Measurements from ENCODE around the gene ATP2C2.

ATP2C2 gene

GRCh38 chr16:84464116-84464515 lies 95.8 kb downstream of the ATP2C2 start:
- Histone ChIP-seq H3K4me2 (ENCODE audit: insufficient read depth, low read length) (no peak overlapping the region), H3K27me3 (ENCODE audit: insufficient read depth, low read length, poor library complexity) (no peaks in the 10 kb centered on the region), H3K36me3 (ENCODE audit: insufficient read depth, low read length) (no peaks in the 10 kb centered on the region), H3K79me2 (ENCODE audit: insufficient read depth, low read length) (no peaks in the 10 kb centered on the region), H2AFZ (ENCODE audit: low read depth, low read length) (no peak overlapping the region), H3K9me3 (ENCODE audit: insufficient read depth, low read length, severe bottlenecking) (peaks cover 10% of the 10 kb centered on the region), H3K4me3 (ENCODE audit: low read depth in 1 of 2, low read length in 2 of 2) (no peak overlapping the region), H3K27ac (ENCODE audit: low read length) (no peak overlapping the region), H3K4me1 (ENCODE audit: insufficient read depth, low read length) (no peaks in the 10 kb centered on the region), H4K20me1 (ENCODE audit: insufficient read depth, low read length) (no peaks in the 10 kb centered on the region), H3K9ac (ENCODE audit: low read depth, low read length) (no peak overlapping the region)
- ATAC-seq (ENCODE audit: insufficient read depth, low read depth) (no peak), DNase-seq (no peak)
- TF ChIP-seq EZH2 (IDR thresholded peaks at IDR 0.05; ENCODE audit: borderline replicate concordance, low read depth, low read length, severe bottlenecking): no peak

- Histone ChIP-seq H3K27ac (ENCODE audit: low read length) (no peak overlapping the region), H4K20me1 (ENCODE audit: insufficient read depth, low read length) (no peaks in the 10 kb centered on the region), H3K36me3 (ENCODE audit: insufficient read depth, low read length) (no peaks in the 10 kb centered on the region), H3K9me3 (ENCODE audit: insufficient read depth, low read length, severe bottlenecking) (peaks cover 10% of the 10 kb centered on the region), H3K4me1 (ENCODE audit: insufficient read depth, low read length) (no peaks in the 10 kb centered on the region), H3K9ac (ENCODE audit: low read depth, low read length) (no peak overlapping the region), H3K4me2 (ENCODE audit: insufficient read depth, low read length) (no peak overlapping the region), H2AFZ (ENCODE audit: low read depth, low read length) (no peak overlapping the region), H3K4me3 (ENCODE audit: low read depth in 1 of 2, low read length in 2 of 2) (no peak overlapping the region), H3K27me3 (ENCODE audit: insufficient read depth, low read length, poor library complexity) (no peaks in the 10 kb centered on the region), H3K79me2 (ENCODE audit: insufficient read depth, low read length) (no peaks in the 10 kb centered on the region)
- TF ChIP-seq CTCF (IDR thresholded peaks at IDR 0.05; ENCODE audit: borderline replicate concordance, extremely low read depth, low read length, poor library complexity, severe bottlenecking) (no peak), EZH2 (IDR thresholded peaks at IDR 0.05; ENCODE audit: borderline replicate concordance, low read depth, low read length, severe bottlenecking) (no peak)
- DNase-seq (no peak), ATAC-seq (ENCODE audit: insufficient read depth, low read depth) (no peak)
Measured at GRCh38 chr16:84465154-84465553, 96.8 kb downstream of the ATP2C2 start.

- Histone ChIP-seq H3K27ac (ENCODE audit: low read length) (no peak overlapping the region), H3K9me3 (ENCODE audit: insufficient read depth, low read length, severe bottlenecking) (peaks cover 10% of the 10 kb centered on the region), H3K27me3 (ENCODE audit: insufficient read depth, low read length, poor library complexity) (no peaks in the 10 kb centered on the region), H3K79me2 (ENCODE audit: insufficient read depth, low read length) (no peaks in the 10 kb centered on the region), H3K4me2 (ENCODE audit: insufficient read depth, low read length) (no peak overlapping the region), H3K36me3 (ENCODE audit: insufficient read depth, low read length) (no peaks in the 10 kb centered on the region), H3K4me3 (ENCODE audit: low read depth in 1 of 2, low read length in 2 of 2) (no peak overlapping the region), H3K9ac (ENCODE audit: low read depth, low read length) (no peak overlapping the region), H2AFZ (ENCODE audit: low read depth, low read length) (no peak overlapping the region), H3K4me1 (ENCODE audit: insufficient read depth, low read length) (no peaks in the 10 kb centered on the region), H4K20me1 (ENCODE audit: insufficient read depth, low read length) (no peaks in the 10 kb centered on the region)
- no peak for ATAC-seq (ENCODE audit: insufficient read depth, low read depth)
- TF ChIP-seq CTCF (IDR thresholded peaks at IDR 0.05; ENCODE audit: borderline replicate concordance, extremely low read depth, low read length, poor library complexity, severe bottlenecking) (no peak), EZH2 (IDR thresholded peaks at IDR 0.05; ENCODE audit: borderline replicate concordance, low read depth, low read length, severe bottlenecking) (no peak)
- no peak for DNase-seq
Measured at GRCh38 chr16:84466692-84467091, 98.4 kb downstream of the ATP2C2 start.

- Histone ChIP-seq H3K27me3 (ENCODE audit: insufficient read depth, low read length, poor library complexity) (no peaks in the 10 kb centered on the region), H3K9ac (ENCODE audit: low read depth, low read length) (no peak overlapping the region), H3K4me3 (ENCODE audit: low read depth in 1 of 2, low read length in 2 of 2) (no peak overlapping the region), H4K20me1 (ENCODE audit: insufficient read depth, low read length) (no peaks in the 10 kb centered on the region), H3K36me3 (ENCODE audit: insufficient read depth, low read length) (no peaks in the 10 kb centered on the region), H2AFZ (ENCODE audit: low read depth, low read length) (no peak overlapping the region), H3K79me2 (ENCODE audit: insufficient read depth, low read length) (no peaks in the 10 kb centered on the region), H3K27ac (ENCODE audit: low read length) (no peak overlapping the region), H3K4me1 (ENCODE audit: insufficient read depth, low read length) (no peaks in the 10 kb centered on the region), H3K4me2 (ENCODE audit: insufficient read depth, low read length) (no peak overlapping the region), H3K9me3 (ENCODE audit: insufficient read depth, low read length, severe bottlenecking) (peaks cover 10% of the 10 kb centered on the region)
- no peak for TF ChIP-seq CTCF (IDR thresholded peaks at IDR 0.05; ENCODE audit: borderline replicate concordance, extremely low read depth, low read length, poor library complexity, severe bottlenecking)
- DNase-seq: no peak
- ATAC-seq (ENCODE audit: insufficient read depth, low read depth): no peak
Measured at GRCh38 chr16:84467256-84467655, 98.9 kb downstream of the ATP2C2 start.
